Measurements from ENCODE around the gene AP3B1. TPM values are rescaled to one million over a fixed set of nuclear protein-coding genes. Genes with fewer than 3 reads are reported as not detected.
A peak's percentile ranks its signal among the peaks of the same experiment; 100 is the strongest.

The AP3B1 gene
- total and polyA plus RNA-seq, 4 donors, result 26.4 to 50.4 (median 33.3) TPM

DNA sequence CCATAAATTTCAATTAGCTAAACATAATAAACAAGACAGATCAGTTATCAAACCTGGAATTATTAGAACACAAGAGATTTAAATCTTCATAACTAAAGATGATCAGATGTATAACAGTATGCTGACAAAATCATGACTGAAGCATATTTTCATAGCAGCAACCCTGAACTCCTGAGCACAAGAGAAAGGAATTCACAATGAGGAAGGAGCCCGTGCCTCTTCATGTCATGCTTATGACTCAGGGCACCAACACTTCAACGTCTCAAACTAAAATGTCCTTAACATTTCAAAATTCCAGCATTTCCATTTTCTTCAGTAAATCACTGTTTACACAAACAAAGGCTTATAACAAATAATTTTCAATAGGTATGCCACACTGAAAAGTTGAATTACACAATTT is 6.7 kb downstream of the AP3B1 start:
- ATAC-seq (ENCODE audit: insufficient read depth, low FRiP score), result peak; percentile 85
- 44 to 47% methylated on average over 2 of the region's 2 CpGs for WGBS, 2 donors

DNA sequence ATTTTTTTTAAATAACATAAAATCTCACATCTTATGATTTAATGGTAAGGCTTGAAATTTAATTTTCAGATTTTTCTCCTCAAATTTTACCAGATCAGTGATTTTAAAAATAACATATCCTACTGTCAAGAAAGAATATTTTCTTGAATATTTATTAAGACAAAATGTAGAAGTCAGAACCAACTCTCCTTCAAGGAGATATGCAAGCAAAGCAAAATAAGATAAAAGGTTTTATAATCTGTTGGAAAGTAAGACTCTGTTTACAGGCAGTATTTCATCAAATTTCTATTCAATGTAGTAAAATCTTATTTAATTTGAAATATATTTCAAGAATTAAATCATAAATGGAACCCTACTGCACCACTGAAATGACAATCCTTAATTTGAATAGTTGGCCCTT is 7.3 kb downstream of the AP3B1 start:
- Histone ChIP-seq H3K4me1 (ENCODE audit: control insufficient read depth in 5 of 5, insufficient read depth in 5 of 5, low read length in 5 of 5) (peaks cover 0 to 2% (median 0%) of the 10 kb centered on the region in 5 donors), H3K36me3 (ENCODE audit: control insufficient read depth in 4 of 4, insufficient read depth in 4 of 4, low read length in 4 of 4) (no peaks in the 10 kb centered on the region), H3K9ac (ENCODE audit: insufficient read depth in 1 of 2, low read length in 2 of 2) (no peak overlapping the region), H3K27ac (ENCODE audit: low read depth in 1 of 2, low read length in 1 of 2) (no peak overlapping the region), H3K27me3 (ENCODE audit: control insufficient read depth in 3 of 3, insufficient read depth in 3 of 3, low read length in 2 of 3) (no peaks in the 10 kb centered on the region), H3K4me3 (no peak overlapping the region), H3K9me3 (ENCODE audit: control insufficient read depth in 4 of 4, insufficient read depth in 3 of 4, low read length in 3 of 4) (no peaks in the 10 kb centered on the region)
- DNase-seq (no peak), ATAC-seq (ENCODE audit: insufficient read depth, low FRiP score) (no peak)
- no peak for TF ChIP-seq CTCF (IDR thresholded peaks at IDR 0.05; ENCODE audit: control extremely low read depth, extremely low read depth)

More for the DNA sequence above, 6.7 kb downstream of the AP3B1 start:
- Histone ChIP-seq H3K9ac (ENCODE audit: insufficient read depth in 1 of 2, low read length in 2 of 2) (no peak overlapping the region), H3K36me3 (ENCODE audit: control insufficient read depth in 4 of 4, insufficient read depth in 4 of 4, low read length in 4 of 4) (no peaks in the 10 kb centered on the region), H3K4me1 (ENCODE audit: control insufficient read depth in 5 of 5, insufficient read depth in 5 of 5, low read length in 5 of 5) (peaks cover 0 to 3% (median under 1%) of the 10 kb centered on the region in 5 donors), H3K9me3 (ENCODE audit: control insufficient read depth in 4 of 4, insufficient read depth in 3 of 4, low read length in 3 of 4) (no peaks in the 10 kb centered on the region), H3K4me3 (no peak overlapping the region), H3K27ac (ENCODE audit: low read depth in 1 of 2, low read length in 1 of 2) (no peak overlapping the region), H3K27me3 (ENCODE audit: control insufficient read depth in 3 of 3, insufficient read depth in 3 of 3, low read length in 2 of 3) (no peaks in the 10 kb centered on the region)
- no peak for TF ChIP-seq CTCF (IDR thresholded peaks at IDR 0.05; ENCODE audit: control extremely low read depth, extremely low read depth)
- no peak for DNase-seq

- no peak for TF ChIP-seq CTCF (IDR thresholded peaks at IDR 0.05; ENCODE audit: control extremely low read depth, extremely low read depth)
- 59 to 95% methylated on average over 1 of the region's 1 CpG for WGBS, 2 donors
- no peak for ATAC-seq (ENCODE audit: insufficient read depth, low FRiP score)
- no peaks in the 10 kb centered on the region for H3K9me3 ChIP-seq (ENCODE audit: control insufficient read depth in 4 of 4, insufficient read depth in 3 of 4, low read length in 3 of 4)
- no peak overlapping the region for H3K9ac ChIP-seq (ENCODE audit: insufficient read depth in 1 of 2, low read length in 2 of 2)
- H3K27ac ChIP-seq (ENCODE audit: low read depth in 1 of 2, low read length in 1 of 2), result no peak overlapping the region
- no peaks in the 10 kb centered on the region for H3K27me3 ChIP-seq (ENCODE audit: control insufficient read depth in 3 of 3, insufficient read depth in 3 of 3, low read length in 2 of 3)
- H3K36me3 ChIP-seq (ENCODE audit: control insufficient read depth in 4 of 4, insufficient read depth in 4 of 4, low read length in 4 of 4), result no peaks in the 10 kb centered on the region
- no peak overlapping the region for H3K4me3 ChIP-seq
- no peak for DNase-seq
- H3K4me1 ChIP-seq (ENCODE audit: control insufficient read depth in 5 of 5, insufficient read depth in 5 of 5, low read length in 5 of 5), result no peaks in the 10 kb centered on the region
These were observed 8.2 kb downstream of the AP3B1 start for GRCh38 chr5:78286290-78286689.

DNA sequence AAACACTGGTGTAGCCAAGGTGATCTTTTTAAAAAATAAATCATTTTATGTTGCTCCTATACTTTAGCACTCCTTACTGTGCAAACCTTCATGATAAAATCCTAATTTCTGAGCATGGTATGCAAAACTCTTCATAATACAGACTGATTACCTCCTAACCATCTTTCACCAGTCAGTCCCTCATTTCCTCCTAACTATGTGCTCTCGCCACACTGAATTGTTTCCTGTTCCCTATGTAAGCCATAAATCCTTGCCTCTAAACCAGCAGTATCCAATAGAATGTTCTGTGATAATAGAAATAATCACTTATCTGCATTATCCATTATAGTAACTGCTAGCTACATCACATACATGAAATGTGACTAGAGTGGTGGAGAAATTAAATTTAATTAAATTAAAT is 10.7 kb downstream of the AP3B1 start:
- Histone ChIP-seq H3K9me3 (ENCODE audit: control insufficient read depth in 4 of 4, insufficient read depth in 3 of 4, low read length in 3 of 4) (no peaks in the 10 kb centered on the region), H3K9ac (ENCODE audit: insufficient read depth in 1 of 2, low read length in 2 of 2) (no peak overlapping the region), H3K4me3 (no peak overlapping the region), H3K27me3 (ENCODE audit: control insufficient read depth in 3 of 3, insufficient read depth in 3 of 3, low read length in 2 of 3) (no peaks in the 10 kb centered on the region), H3K27ac (ENCODE audit: low read depth in 1 of 2, low read length in 1 of 2) (no peak overlapping the region), H3K36me3 (ENCODE audit: control insufficient read depth in 4 of 4, insufficient read depth in 4 of 4, low read length in 4 of 4) (no peaks in the 10 kb centered on the region), H3K4me1 (ENCODE audit: control insufficient read depth in 5 of 5, insufficient read depth in 5 of 5, low read length in 5 of 5) (peaks cover 0 to 2% (median 0%) of the 10 kb centered on the region in 5 donors)
- no peak for DNase-seq
- WGBS, 2 donors, result 47 to 83% methylated on average over 1 of the region's 1 CpG
- ATAC-seq (ENCODE audit: insufficient read depth, low FRiP score), result no peak
- no peak for TF ChIP-seq CTCF (IDR thresholded peaks at IDR 0.05; ENCODE audit: control extremely low read depth, extremely low read depth)
